Nucleus accumbens (tissue), 56 donors: ENCODE results near the gene HMGB1.
A peak's percentile ranks its signal among the peaks of the same experiment; 100 is the strongest.

Experiments used
- DNase-seq, 56 donors: peaks; one replicate each; lab custom pipeline; 2025; lab: John Stamatoyannopoulos, UW

Gene HMGB1

GRCh38 chr13:30435911-30436451 lies 29.8 kb downstream of the HMGB1 start:
- DNase-seq: no peak

- no peak for DNase-seq
Measured at GRCh38 chr13:30431269-30431940, 34.3 kb downstream of the HMGB1 start.

- DNase-seq: peak in 3 of 56 donors; percentile 1 to 22 (median 13)
Measured at GRCh38 chr13:30429721-30430694, 35.7 kb downstream of the HMGB1 start.

GRCh38 chr13:30429235-30429634 lies 36.5 kb downstream of the HMGB1 start:
- DNase-seq: no peak

- no peak for DNase-seq
Measured at GRCh38 chr13:30423891-30424290, 41.8 kb downstream of the HMGB1 start.

- peak in 54 of 56 donors; percentile 17 to 85 (median 62) for DNase-seq
Measured at GRCh38 chr13:30422054-30422839, 43.5 kb downstream of the HMGB1 start, which contains the start of gene UBE2L5. TSS of gene UBE2L5 (plus strand) at chr13:30422493. CDS start at chr13:30427991, 5,498 bp downstream.

- DNase-seq: peak in 49 of 56 donors; percentile 22 to 77 (median 56)
Measured at GRCh38 chr13:30421093-30422053, 44.4 kb downstream of the HMGB1 start.

GRCh38 chr13:30418717-30419459 lies 46.8 kb downstream of the HMGB1 start:
- DNase-seq: no peak

- DNase-seq: no peak
Measured at GRCh38 chr13:30418075-30418716, 47.5 kb downstream of the HMGB1 start.

- DNase-seq: no peak
Measured at GRCh38 chr13:30416471-30416870, 49.3 kb downstream of the HMGB1 start.

GRCh38 chr13:30415430-30416030 lies 50.2 kb downstream of the HMGB1 start:
- DNase-seq: no peak

- no peak for DNase-seq
Measured at GRCh38 chr13:30413842-30414241, 51.9 kb downstream of the HMGB1 start.

GRCh38 chr13:30412346-30412745 lies 53.4 kb downstream of the HMGB1 start:
- DNase-seq: no peak

- no peak for DNase-seq
Measured at GRCh38 chr13:30410705-30411125, 55.0 kb downstream of the HMGB1 start.

GRCh38 chr13:30409886-30410704 lies 55.6 kb downstream of the HMGB1 start:
- no peak for DNase-seq

GRCh38 chr13:30408319-30409101 lies 57.2 kb downstream of the HMGB1 start:
- DNase-seq: peak; percentile 42 to 93 (median 82)
